ENCODE results near the gene SNRPA.

DNA sequence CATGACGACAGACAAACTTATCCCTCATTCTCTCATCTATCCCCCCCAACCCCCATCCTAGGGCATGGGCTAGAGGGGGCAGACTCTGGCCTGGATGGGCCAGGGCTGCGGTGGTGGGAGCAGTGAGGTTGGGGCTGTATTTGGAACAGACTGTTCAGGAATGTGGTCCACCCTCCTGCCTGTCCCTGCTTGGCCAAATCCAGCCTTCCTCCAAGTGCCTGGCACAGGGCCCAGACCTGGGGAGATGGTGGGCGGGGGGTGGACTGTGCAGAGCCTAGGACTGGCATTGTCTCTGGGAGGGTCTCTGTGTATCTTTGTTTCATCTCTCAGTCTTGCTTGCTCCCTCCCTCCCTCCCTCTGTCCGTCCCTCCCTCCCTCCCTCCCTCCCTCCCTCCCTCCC is 62.2 kb downstream of the SNRPA start:
- TF ChIP-seq, protein P1, sequence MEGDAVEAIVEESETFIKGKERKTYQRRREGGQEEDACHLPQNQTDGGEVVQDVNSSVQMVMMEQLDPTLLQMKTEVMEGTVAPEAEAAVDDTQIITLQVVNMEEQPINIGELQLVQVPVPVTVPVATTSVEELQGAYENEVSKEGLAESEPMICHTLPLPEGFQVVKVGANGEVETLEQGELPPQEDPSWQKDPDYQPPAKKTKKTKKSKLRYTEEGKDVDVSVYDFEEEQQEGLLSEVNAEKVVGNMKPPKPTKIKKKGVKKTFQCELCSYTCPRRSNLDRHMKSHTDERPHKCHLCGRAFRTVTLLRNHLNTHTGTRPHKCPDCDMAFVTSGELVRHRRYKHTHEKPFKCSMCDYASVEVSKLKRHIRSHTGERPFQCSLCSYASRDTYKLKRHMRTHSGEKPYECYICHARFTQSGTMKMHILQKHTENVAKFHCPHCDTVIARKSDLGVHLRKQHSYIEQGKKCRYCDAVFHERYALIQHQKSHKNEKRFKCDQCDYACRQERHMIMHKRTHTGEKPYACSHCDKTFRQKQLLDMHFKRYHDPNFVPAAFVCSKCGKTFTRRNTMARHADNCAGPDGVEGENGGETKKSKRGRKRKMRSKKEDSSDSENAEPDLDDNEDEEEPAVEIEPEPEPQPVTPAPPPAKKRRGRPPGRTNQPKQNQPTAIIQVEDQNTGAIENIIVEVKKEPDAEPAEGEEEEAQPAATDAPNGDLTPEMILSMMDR (IDR thresholded peaks at IDR 0.05), result no peak
- no peak for TF ChIP-seq POLR2A (IDR thresholded peaks at IDR 0.05)

Measured in adrenal gland (tissue), 5 donors.